A172 (cell line): ENCODE results near the gene C4BPB. TPM values are rescaled to one million over a fixed set of nuclear protein-coding genes. Genes with fewer than 3 reads are reported as not detected.
A peak's percentile ranks its signal among the peaks of the same experiment; 100 is the strongest.

ENCODE experiments used
- DNase-seq: peaks from one replicate; pipeline ENCODE4 v3.0.0-alpha.2; 2015; ENCODE audit warnings: low spot score
- total RNA-seq: library from RNA; depleted of rRNA; stranded (reverse); fragments of >200 nt; shearing (Covaris generic); gene quantifications from 2 replicates; pipeline ENCODE4 v1.2.3, GENCODE V29; 2014; rRNA removed

C4BPB gene
- total RNA-seq, 1 experiment from 2014 or later: 7.3 TPM

- peak; percentile 43 for DNase-seq
Measured at GRCh38 chr1:207140536-207140935, 51.9 kb downstream of the C4BPB start.

GRCh38 chr1:207145401-207146058, 56.9 kb downstream of the C4BPB start:
- no peak for DNase-seq

Other genes with a start within 250 kb of the C4BPB start
- gene IL20, start 223.2 kb upstream of the C4BPB start, total RNA-seq: not detected in 2 replicates
- gene IL24, start 191.4 kb upstream of the C4BPB start, total RNA-seq: not detected in 2 replicates
- gene FCMR, start 166.9 kb upstream of the C4BPB start, total RNA-seq: 3.6 and 4.0 TPM in 2 replicates
- not detected in 2 replicates for gene PIGR, start 142.4 kb upstream of the C4BPB start, total RNA-seq
- gene FCAMR, start 118.4 kb upstream of the C4BPB start, total RNA-seq: not detected in 2 replicates
- 0.31 and 1.4 TPM in 2 replicates for gene C1orf116, start 56.1 kb upstream of the C4BPB start, total RNA-seq
- 4.4 and 5.1 TPM in 2 replicates for gene YOD1, start 37.7 kb upstream of the C4BPB start, total RNA-seq
- 15.6 and 17.4 TPM in 2 replicates for gene PFKFB2, start 35.6 kb upstream of the C4BPB start, total RNA-seq
- gene C4BPA, start 15.4 kb downstream of the C4BPB start, total RNA-seq: not detected in 2 replicates
- gene CD55, start 232.8 kb downstream of the C4BPB start, total RNA-seq: 60.4 and 69.8 TPM in 2 replicates